ENCODE measurements around the gene NDFIP1.

- TF ChIP-seq CTCF (IDR thresholded peaks at IDR 0.05) (peak in 2 of 6 experiments; percentile 16 to 20), POLR2A (IDR thresholded peaks at IDR 0.05) (peak in 1 of 2 donors; percentile 17)
These were observed 1.5 kb downstream of the NDFIP1 start for GRCh38 chr5:142110046-142110531.

Measured in adrenal gland (tissue), 5 donors.